H9 (cell line): Measurements from ENCODE around the gene PTCSC3. TPM values are rescaled to one million over a fixed set of nuclear protein-coding genes. Genes with fewer than 3 reads are reported as not detected.

Experiments used
- DNase-seq: peaks from one replicate; pipeline ENCODE4 v3.0.0-alpha.2; 2017
- H2AFZ ChIP-seq: one replicate; pipeline ENCODE4 v1.6.1; 2013; ENCODE audit warnings: mild to moderate bottlenecking, low read length, control low read depth, moderate library complexity
- H2AK5ac ChIP-seq: 2 replicates; pipeline ENCODE4 v1.6.1; 2013; ENCODE audit warnings: low read length, control low read depth, mixed read lengths; ENCODE audit not compliant: insufficient read length
- H2BK120ac ChIP-seq: one replicate; pipeline ENCODE4 v1.6.1; 2013; ENCODE audit warnings: low read depth, mild to moderate bottlenecking, low read length, control low read depth, inconsistent platforms; ENCODE audit not compliant: poor library complexity, severe bottlenecking
- H2BK12ac ChIP-seq: 2 replicates; pipeline ENCODE4 v1.6.1; 2013; ENCODE audit warnings: low read length, control low read depth, mixed read lengths, low read depth; ENCODE audit not compliant: insufficient read length
- H2BK15ac ChIP-seq: 2 replicates; pipeline ENCODE4 v1.6.1; 2013; ENCODE audit warnings: low read depth, low read length, control low read depth
- H2BK20ac ChIP-seq: one replicate; pipeline ENCODE4 v1.6.1; 2013; ENCODE audit warnings: low read depth, mild to moderate bottlenecking, low read length, control low read depth, inconsistent platforms; ENCODE audit not compliant: poor library complexity, severe bottlenecking
- H2BK5ac ChIP-seq: 2 replicates; pipeline ENCODE4 v1.6.1; 2013; ENCODE audit warnings: low read length, control low read depth, mixed read lengths; ENCODE audit not compliant: insufficient read length
- H3K14ac ChIP-seq: 2 replicates; pipeline ENCODE4 v1.6.1; 2013; ENCODE audit warnings: low read length, control low read depth; ENCODE audit not compliant: insufficient read depth
- H3K18ac ChIP-seq: 2 replicates; pipeline ENCODE4 v1.6.1; 2013; ENCODE audit warnings: low read depth, mild to moderate bottlenecking, mixed read lengths, low read length, control low read depth; ENCODE audit not compliant: insufficient read length
- H3K23ac ChIP-seq: 2 replicates; pipeline ENCODE4 v1.6.1; 2013; ENCODE audit warnings: low read length, control low read depth, mixed read lengths, low read depth; ENCODE audit not compliant: insufficient read length
- H3K23me2 ChIP-seq: 2 replicates; pipeline ENCODE4 v1.6.1; 2013; ENCODE audit warnings: low read depth, mild to moderate bottlenecking, mixed read lengths, low read length, control low read depth; ENCODE audit not compliant: insufficient read length, poor library complexity, severe bottlenecking
- H3K27ac ChIP-seq: 2 replicates; pipeline ENCODE4 v1.5.1; 2013; ENCODE audit warnings: low read length, control low read depth, mixed read lengths, low read depth; ENCODE audit not compliant: insufficient read length
- H3K27me3 ChIP-seq: 2 replicates; pipeline ENCODE4 v1.6.1; 2013; ENCODE audit warnings: low read length, control low read depth, inconsistent platforms; ENCODE audit not compliant: insufficient read depth
- H3K4ac ChIP-seq: 2 replicates; pipeline ENCODE4 v1.6.1; 2013; ENCODE audit warnings: low read depth, mild to moderate bottlenecking, control low read depth, inconsistent platforms, low read length, moderate library complexity
- H3K4me1 ChIP-seq: 2 replicates; pipeline ENCODE4 v1.6.1; 2013; ENCODE audit warnings: low read length, control low read depth, inconsistent platforms; ENCODE audit not compliant: insufficient read depth
- H3K4me2 ChIP-seq: 2 replicates; pipeline ENCODE4 v1.6.1; 2013; ENCODE audit warnings: low read length, control low read depth, mixed read lengths; ENCODE audit not compliant: insufficient read length, insufficient read depth
- H3K56ac ChIP-seq: 2 replicates; pipeline ENCODE4 v1.6.1; 2013; ENCODE audit warnings: low read depth, mild to moderate bottlenecking, mixed read lengths, low read length, control low read depth; ENCODE audit not compliant: insufficient read length
- H3K79me1 ChIP-seq: 2 replicates; pipeline ENCODE4 v1.6.1; 2013; ENCODE audit warnings: low read depth, mild to moderate bottlenecking, moderate library complexity, low read length, control low read depth, inconsistent platforms; ENCODE audit not compliant: insufficient read depth, poor library complexity, severe bottlenecking
- H3K79me2 ChIP-seq: 2 replicates; pipeline ENCODE4 v1.6.1; 2013; ENCODE audit warnings: low read length, control low read depth, inconsistent platforms; ENCODE audit not compliant: insufficient read depth
- H3K9ac ChIP-seq: 2 replicates; pipeline ENCODE4 v1.6.1; 2013; ENCODE audit warnings: low read length, control low read depth, mixed read lengths; ENCODE audit not compliant: insufficient read length; ENCODE audit errors: extremely low read depth
- H3K9me3 ChIP-seq: one replicate; pipeline ENCODE4 v1.6.1; 2013; ENCODE audit warnings: low read depth, low read length, inconsistent platforms; ENCODE audit not compliant: control insufficient read depth
- H3T11ph ChIP-seq: one replicate; pipeline ENCODE4 v1.6.1; 2013; ENCODE audit warnings: mild to moderate bottlenecking, low read length, control low read depth, inconsistent platforms
- H4K20me1 ChIP-seq: one replicate; pipeline ENCODE4 v1.6.1; 2013; ENCODE audit not compliant: control insufficient read depth, insufficient read length, insufficient read depth
- H4K5ac ChIP-seq: 2 replicates; pipeline ENCODE4 v1.6.1; 2013; ENCODE audit warnings: low read depth, mild to moderate bottlenecking, mixed read lengths, low read length, control low read depth; ENCODE audit not compliant: insufficient read length
- H4K8ac ChIP-seq: replicated peaks from 2 replicates; pipeline ENCODE4 v1.6.1; 2013; ENCODE audit warnings: low read length, control low read depth, mixed read lengths, low read depth; ENCODE audit not compliant: insufficient read length
- H4K91ac ChIP-seq: 2 replicates; pipeline ENCODE4 v1.6.1; 2013; ENCODE audit warnings: low read depth, mild to moderate bottlenecking, moderate library complexity, mixed read lengths, low read length, control low read depth; ENCODE audit not compliant: insufficient read length
- H3K27ac Mint-ChIP-seq, 3 experiments: 2 replicates in 2 of 3; 3 replicates in 1 of 3; pipeline ENCODE4 v1.8.0; 2020 to 2021; ENCODE audit warnings: mixed read lengths in 3 of 3, mild to moderate bottlenecking in 1 of 3, moderate library complexity in 1 of 3
- H3K27me3 Mint-ChIP-seq: 2 replicates; pipeline ENCODE4 v1.8.0; 2021; ENCODE audit warnings: low read depth, mild to moderate bottlenecking, moderate library complexity, mixed read lengths
- H3K36me3 Mint-ChIP-seq, 3 experiments: 2 replicates in 2 of 3; 3 replicates in 1 of 3; pipeline ENCODE4 v1.8.0; 2020 to 2021; ENCODE audit warnings: low read depth in 3 of 3, mixed read lengths in 3 of 3; ENCODE audit not compliant: insufficient read depth in 1 of 3
- H3K4me1 Mint-ChIP-seq, 2 experiments: 2 replicates each; pipeline ENCODE4 v1.8.0; 2020; ENCODE audit warnings: mixed read lengths in 2 of 2
- H3K4me3 Mint-ChIP-seq, 2 experiments: 2 replicates in 1 of 2; 3 replicates in 1 of 2; pipeline ENCODE4 v1.8.0; 2020 to 2021; ENCODE audit warnings: mild to moderate bottlenecking in 2 of 2, mixed read lengths in 2 of 2, moderate library complexity in 1 of 2
- H3K9me3 Mint-ChIP-seq, 2 experiments: 2 replicates in 1 of 2; 3 replicates in 1 of 2; pipeline ENCODE4 v1.8.0; 2020; ENCODE audit warnings: mild to moderate bottlenecking in 2 of 2, mixed read lengths in 2 of 2, moderate library complexity in 1 of 2
- CTCF ChIP-seq: fragments of 200-600 bp; sonication (generic); conservative IDR thresholded peaks from 3 replicates; pipeline ENCODE4 v1.8.0; 2021; ENCODE audit warnings: antibody characterized with exemption, mild to moderate bottlenecking
- WGBS: extraction: QIAGEN DNeasy Blood & Tissue Kit; methylation state at CpG from one replicate; pipeline ENCODE4 v1.1.7; 2013; ENCODE audit warnings: missing lambda C conversion rate, low lambda C conversion rate, mixed read lengths; ENCODE audit not compliant: insufficient read length; ENCODE audit errors: extremely low coverage; 5-methylcytosine and 5-hydroxymethylcytosine counted together
- total RNA-seq: library from RNA; stranded (reverse); gene quantifications from 2 replicates; pipeline ENCODE4 v1.2.1, GENCODE V29; 2021

The PTCSC3 gene
- total RNA-seq, 1 experiment from 2014 or later, result not detected

- TF ChIP-seq CTCF, result no peak
- no CpG with 5 or more reads among the region's 12 CpGs for WGBS
- Mint-ChIP-seq H3K4me3 (peak overlapping the region in 1 of 2 experiments; percentile 56; a peak in 3 of 5 replicates), H3K27me3 (peaks cover 41% of the 10 kb centered on the region), H3K27ac (no peak overlapping the region; a peak in 1 of 7 replicates), H3K4me1 (peaks cover 5 to 7% of the 10 kb centered on the region in 2 experiments; a peak in 2 of 4 replicates), H3K9me3 (peaks cover 0 to 3% of the 10 kb centered on the region in 2 experiments; a peak in 2 of 5 replicates), H3K36me3 (no peaks in the 10 kb centered on the region; a peak in 1 of 7 replicates)
- no peak overlapping the region for H4K5ac ChIP-seq
- H4K91ac ChIP-seq, result no peak overlapping the region
- no peak overlapping the region for H2AK5ac ChIP-seq
- H2BK20ac ChIP-seq, result no peak overlapping the region
- H2BK5ac ChIP-seq, result no peak overlapping the region
- peak overlapping the region; percentile 7 for H3K9ac ChIP-seq
- no peak overlapping the region for H4K8ac ChIP-seq
- no peaks in the 10 kb centered on the region; the same call in 1 of the 2 replicates for H3K4me1 ChIP-seq
- no peak overlapping the region for H3K27ac ChIP-seq
- no peak overlapping the region for H3T11ph ChIP-seq
- H3K23me2 ChIP-seq, result no peaks in the 10 kb centered on the region
- H3K79me2 ChIP-seq, result no peaks in the 10 kb centered on the region
- no peaks in the 10 kb centered on the region for H3K79me1 ChIP-seq
- peak overlapping the region; percentile 87 for H3K18ac ChIP-seq
- no peak overlapping the region for H3K4ac ChIP-seq
- no peak overlapping the region for H3K23ac ChIP-seq
- no peaks in the 10 kb centered on the region for H4K20me1 ChIP-seq
- peak overlapping the region; percentile 85; the same call in 1 of the 2 replicates for H3K14ac ChIP-seq
- H2AFZ ChIP-seq, result no peak overlapping the region
- H3K9me3 ChIP-seq, result no peaks in the 10 kb centered on the region
- no peaks in the 10 kb centered on the region for H3K27me3 ChIP-seq
- H2BK120ac ChIP-seq, result no peak overlapping the region
- H2BK15ac ChIP-seq, result no peak overlapping the region
- peak overlapping the region; percentile 28 for H3K4me2 ChIP-seq
- peak; percentile 79 for DNase-seq
- no peak overlapping the region for H3K56ac ChIP-seq
- H2BK12ac ChIP-seq, result no peak overlapping the region
Observed at GRCh38 chr14:36161776-36162175, 14.7 kb downstream of the PTCSC3 start.
